GM18909 (cell line): ENCODE data around the gene CHAT.

Source experiments
- ATAC-seq: cut with Tn5 transposase; IDR thresholded peaks from one replicate; pipeline ENCODE4 v1.9.1; 2021; ENCODE audit warnings: mild to moderate bottlenecking; ENCODE audit not compliant: unreplicated experiment, poor library complexity

The CHAT gene

DNA sequence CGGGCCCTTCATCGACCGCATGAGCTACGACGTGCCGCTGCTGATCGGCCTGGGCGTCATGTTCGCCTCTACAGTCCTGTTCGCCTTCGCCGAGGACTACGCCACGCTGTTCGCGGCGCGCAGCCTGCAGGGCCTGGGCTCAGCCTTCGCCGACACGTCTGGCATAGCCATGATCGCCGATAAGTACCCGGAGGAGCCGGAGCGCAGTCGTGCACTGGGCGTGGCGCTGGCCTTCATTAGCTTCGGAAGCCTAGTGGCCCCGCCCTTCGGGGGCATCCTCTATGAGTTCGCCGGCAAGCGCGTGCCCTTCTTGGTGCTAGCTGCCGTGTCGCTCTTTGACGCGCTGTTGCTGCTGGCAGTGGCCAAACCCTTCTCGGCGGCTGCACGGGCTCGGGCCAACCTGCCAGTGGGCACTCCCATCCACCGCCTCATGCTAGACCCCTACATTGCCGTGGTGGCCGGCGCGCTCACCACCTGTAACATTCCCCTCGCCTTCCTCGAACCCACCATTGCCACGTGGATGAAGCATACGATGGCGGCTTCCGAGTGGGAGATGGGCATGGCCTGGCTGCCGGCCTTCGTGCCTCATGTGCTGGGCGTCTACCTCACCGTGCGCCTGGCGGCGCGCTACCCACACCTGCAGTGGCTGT is 2.5 kb upstream of the CHAT start:
- ATAC-seq, result no peak

DNA sequence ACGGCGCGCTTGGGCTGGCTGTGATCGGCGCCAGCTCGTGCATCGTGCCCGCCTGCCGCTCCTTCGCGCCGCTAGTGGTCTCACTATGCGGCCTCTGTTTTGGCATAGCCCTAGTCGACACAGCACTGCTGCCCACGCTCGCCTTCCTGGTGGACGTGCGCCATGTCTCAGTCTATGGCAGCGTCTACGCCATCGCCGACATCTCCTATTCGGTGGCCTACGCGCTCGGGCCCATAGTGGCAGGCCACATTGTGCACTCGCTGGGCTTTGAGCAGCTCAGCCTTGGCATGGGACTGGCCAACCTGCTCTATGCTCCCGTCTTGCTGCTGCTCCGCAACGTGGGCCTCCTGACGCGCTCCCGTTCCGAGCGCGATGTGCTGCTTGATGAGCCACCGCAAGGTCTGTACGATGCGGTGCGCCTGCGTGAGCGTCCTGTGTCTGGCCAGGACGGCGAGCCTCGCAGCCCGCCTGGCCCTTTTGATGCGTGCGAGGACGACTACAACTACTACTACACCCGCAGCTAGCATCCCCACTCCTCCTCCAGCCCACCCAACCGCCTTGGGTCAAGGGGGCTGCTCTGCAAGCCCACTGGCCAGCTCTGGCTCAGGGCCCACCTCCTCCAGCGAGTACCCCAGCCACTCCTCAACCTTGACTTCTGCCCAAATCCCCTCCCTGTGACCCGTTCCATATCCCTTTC is 1.9 kb upstream of the CHAT start:
- no peak for ATAC-seq

DNA sequence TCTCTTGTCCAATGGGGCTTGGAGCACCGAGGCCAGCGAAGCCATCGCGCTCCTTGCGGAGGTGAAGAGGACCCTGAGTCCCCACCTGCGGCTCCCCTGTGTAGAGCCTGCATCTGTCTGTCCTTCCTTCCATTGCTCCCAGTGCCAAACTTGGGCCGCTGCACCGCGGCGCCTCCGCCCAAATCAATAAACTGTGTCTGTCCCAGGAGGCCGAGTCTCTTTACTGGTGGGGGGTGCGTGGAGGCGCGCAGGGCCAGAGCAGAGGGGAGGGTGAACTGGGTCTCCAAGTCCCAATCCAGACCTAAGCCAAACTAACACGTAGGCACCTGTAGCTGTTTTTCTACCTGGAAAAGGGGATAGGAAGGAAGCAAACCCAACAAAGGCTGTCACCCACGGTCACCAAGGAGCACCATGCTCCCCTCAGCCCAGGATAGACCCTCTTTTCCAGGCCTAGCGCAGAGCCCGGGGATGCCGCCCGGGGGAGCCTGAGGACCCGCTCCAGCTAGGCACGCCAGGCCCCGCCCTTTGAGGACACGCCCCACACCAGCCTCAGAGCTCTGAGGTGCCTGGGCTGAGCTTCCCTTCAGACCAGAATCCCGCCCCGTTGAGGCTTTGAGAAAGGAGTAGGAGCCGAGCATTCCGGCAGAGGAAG is 1.2 kb upstream of the CHAT start:
- ATAC-seq, result no peak

DNA sequence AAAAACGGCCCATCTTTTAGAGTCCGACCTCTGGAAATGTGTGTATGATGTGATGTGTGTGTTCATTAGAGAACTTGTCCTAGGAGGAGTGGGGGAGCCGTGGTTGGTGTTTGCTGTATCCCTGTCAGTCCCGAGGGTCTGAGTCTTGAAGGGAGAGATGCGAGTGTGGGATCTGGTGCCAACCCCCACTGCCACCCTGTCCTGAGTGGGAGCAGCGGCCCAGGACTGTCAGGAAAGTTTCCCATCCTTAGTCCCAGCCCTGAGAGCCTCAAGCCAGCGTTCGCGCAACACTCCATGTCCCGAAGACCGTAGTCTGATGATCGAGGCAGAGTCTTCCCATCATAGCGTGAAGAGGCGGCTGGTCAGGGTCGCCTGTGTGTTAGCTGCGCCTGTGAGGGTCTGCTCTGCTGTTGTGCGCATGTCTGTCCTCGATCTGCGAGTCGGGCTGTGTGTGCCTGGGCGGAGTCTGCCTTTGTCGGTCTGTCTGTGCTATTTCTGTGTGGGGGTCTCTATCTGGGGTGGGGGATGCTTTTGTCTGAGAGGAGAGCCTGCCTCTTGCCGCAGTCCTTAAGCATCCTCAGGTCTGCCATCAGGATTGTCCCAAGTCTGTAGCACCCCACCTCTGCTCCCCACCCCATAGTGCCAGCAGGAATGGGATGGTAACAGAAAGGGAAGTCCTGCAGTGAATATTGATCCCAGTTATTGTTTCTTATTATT is 514 bp upstream of the CHAT start:
- ATAC-seq, result no peak

DNA sequence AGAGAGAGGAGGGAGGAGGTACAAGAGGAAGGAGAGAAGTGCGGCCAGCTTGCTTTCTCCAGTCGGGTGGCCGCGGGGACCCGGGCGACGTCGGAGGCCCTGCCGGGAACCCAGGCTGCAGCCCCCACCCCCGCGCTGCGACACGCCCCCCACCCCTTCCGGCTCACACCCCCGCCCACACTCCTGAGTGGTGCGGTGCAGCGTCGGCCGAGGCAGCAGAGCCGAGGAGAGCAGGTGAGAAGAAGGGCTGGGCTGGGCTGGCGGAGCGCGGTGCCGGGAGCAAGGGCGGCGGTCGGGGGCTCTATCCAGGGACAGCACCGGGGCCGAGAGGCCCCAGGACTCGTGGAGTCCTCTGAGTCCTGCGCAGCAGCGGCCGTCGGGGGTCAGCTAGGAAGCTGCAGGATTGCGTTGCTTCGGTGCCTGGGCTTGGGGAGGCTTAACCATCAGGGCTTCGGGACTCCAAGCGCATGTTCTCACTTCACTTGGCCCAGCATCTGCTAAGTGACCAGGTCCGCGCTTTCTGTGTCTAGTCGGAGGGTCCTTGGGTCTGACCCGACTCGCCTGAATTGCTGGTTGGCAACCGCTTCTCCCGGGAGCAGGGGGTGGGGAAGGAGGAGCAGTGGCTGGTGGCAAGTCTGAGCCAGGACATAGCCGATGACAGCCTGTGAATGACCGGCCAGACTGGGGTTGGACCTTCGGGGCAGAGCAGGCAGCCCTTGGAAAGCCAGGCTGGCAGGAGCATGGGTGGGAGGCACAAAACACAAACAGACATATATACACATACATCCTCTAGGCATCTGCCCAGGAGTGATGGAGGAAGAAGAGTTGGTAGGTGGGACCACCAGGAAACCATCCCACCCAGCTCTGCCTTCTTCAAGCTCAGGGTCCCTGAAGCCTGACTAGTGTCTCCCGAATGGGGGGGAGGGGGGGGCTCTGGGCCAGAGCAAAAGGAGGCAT is 683 bp downstream of the CHAT start:
- ATAC-seq, result no peak

DNA sequence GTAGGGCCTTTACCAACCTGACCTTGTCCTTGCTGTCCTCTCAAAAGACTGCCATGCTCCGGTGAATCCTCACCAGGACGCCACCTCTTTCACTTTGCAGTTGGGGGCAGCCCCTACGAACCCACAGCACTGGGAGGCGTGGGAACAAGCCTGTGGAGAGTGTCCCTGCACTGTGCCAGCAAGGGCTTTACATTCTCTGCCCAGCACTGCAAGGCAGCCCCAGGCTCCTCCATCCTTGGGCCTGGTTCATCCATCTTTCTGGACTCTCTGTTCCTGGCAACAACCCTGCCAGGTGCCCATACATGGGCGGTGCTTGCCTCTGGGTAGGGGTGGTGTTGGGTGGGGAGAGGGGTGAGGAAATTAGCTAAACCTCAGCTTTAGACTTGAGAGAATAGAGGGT is 1.4 kb downstream of the CHAT start:
- no peak for ATAC-seq

DNA sequence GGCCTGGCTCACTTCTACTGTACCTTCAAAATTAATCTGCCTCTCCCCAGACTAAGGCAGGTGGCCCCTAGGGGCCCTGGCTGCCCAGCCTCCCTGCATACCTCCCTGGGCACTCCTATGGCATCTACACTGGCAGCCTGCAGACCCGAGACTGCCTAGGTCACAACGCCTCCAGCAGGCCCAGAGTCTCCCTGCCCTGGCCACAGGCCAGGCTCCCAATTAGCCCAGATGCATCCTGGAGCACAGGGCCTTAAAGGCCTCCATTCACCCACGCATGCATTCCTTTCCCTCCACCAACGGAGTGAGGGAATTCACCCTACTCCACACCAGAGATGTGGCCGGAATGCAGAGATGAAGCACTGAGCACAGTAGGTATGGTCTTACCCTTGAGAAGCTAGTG is 1.9 kb downstream of the CHAT start:
- no peak for ATAC-seq

DNA sequence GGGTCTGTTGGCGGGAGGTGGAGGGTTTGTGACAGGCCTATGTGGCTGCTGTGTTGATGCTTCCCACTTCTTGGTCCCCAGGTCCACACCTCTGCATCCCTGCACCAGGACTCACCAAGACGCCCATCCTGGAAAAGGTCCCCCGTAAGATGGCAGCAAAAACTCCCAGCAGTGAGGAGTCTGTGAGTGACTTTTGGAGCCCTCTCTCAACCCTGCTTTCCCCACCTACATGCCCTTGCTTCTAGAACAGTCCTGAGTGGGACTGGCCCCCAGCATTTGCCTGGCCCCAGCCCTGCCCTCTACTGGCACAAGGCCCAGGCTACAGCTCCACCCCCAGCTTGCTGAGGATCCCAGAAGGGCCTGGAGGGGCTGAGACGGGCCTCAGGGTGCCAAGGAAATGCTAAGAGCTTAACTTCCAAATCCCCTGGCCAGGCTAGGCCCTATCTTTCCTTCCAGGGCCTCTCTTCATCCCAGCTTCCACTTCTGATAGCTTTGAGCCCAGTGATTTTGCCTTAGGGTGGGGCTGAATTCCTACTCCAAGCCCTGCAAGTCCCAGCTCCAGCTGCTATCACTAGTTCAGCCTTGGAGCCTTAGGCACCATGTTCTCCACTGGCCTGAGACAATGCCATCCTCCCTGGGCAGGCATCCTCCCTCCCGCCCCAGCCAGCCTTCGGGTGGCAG is 2.7 kb downstream of the CHAT start:
- no peak for ATAC-seq

DNA sequence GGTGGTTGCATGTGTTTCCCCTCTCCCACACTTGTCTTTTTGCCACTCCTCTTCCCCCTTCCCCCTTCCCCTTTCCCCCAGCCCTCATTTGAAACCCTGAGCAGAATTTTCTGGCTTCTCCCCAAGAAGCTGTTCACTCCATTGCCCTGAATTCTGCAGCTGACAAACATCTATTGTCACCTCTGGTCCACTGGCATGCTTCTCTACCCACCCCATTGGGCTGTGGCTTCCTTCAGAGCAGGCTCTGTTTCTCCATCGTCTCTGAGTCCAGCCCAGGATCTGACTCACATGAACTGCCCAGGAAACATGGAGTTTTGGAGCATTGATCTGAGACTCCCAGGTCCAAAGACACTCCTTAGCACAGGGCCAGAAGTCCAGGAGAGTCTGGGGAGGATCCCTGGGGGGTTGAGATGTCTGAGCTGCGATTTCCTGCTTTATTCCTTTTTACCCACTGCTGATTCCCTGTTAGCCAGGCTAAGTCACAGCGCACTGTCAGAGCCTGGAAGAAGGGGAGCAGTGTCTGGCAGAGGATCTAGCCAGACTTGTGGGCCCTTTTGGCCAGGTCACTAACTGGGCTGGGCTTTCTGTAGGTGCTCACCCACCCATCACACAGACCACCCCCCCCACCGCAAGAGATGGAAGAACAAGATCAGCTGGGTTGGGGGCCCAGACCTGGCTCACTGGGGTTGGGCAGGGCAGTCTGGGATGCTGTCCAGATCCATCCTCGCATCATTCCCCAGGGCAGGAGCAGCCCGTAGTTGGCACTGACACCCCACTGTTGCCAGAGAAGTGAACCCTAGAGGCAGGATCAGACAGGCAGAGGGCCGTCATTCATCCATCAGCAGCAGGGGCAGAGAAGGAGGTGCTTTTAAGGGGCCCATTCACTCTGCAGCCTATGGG is 3.5 kb downstream of the CHAT start:
- no peak for ATAC-seq

DNA sequence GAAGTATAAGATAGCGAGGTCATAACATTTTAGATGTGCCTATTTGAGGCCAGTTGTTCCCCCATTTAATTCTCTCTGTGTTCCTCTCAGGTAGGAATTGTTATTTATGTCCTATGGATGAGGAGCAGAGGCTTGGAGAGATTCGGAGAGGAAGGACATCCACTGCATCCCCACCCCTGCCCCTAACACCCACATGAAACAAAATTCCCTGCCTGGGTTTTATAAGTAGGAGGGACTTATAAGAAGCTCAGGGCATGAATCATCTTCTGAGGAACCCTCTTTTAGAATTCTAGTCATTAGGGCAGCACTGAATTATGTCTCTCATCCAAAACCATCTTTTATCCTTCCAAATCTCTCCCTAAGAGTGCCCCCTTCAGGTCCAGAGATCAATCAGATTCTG is 5.0 kb downstream of the CHAT start:
- no peak for ATAC-seq

DNA sequence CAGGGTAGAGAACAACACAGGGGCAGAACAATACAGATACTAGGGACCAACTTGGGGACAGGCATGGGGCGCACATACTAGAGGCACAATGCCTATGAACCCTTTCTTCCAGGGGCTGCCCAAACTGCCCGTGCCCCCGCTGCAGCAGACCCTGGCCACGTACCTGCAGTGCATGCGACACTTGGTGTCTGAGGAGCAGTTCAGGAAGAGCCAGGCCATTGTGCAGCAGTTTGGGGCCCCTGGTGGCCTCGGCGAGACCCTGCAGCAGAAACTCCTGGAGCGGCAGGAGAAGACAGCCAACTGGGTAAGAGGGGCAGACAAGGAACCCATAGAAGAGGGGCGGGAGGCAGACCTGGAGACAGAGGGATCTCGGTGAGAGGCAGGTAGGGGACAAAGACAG is 5.8 kb downstream of the CHAT start:
- ATAC-seq, result no peak

DNA sequence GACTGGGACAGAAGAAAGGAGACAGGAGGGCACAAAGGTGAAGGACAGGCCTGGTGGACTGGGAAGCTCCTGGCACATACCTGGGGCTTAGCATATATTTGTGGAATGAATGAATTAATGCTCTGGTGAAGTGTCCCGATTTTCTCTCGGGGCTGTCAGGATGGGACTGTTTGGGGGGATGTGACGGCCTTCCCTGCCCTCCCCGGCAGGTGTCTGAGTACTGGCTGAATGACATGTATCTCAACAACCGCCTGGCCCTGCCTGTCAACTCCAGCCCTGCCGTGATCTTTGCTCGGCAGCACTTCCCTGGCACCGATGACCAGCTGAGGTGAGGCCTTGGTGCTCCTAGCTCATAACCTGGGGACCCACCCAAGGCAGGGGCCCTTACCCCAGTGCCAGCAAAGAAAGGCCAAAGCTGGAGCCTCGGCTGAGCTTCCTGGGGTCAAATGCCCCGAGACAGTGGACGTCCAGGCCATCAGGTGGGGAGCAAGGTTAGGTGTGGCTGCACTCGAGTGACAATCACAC is 6.5 kb downstream of the CHAT start:
- ATAC-seq, result no peak

DNA sequence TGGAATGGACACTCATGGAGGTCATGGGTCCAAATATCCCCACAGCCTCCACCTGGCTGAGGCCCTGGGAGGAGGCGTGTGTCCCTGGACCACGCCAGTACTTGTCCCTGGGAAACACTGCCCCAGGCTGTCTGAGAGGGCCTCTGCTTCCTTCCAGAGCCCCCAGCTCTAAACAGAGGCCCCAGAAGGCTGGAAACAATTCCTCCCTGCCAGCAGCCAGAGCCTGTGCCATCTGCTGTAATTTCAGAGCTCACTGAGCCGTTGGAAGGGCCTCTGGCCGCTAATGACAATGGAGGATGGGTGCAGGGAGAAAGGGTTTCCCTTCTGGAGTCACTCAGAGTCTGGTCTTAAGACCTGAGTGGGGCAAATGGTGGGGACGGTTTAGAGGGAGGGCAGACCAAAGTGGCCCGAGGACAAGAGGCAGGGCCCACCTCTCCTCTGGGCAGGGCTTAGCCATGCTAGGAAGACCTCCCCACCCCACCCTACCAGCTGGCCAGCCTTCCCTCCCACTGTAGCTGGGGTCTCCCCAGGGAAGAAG is 7.1 kb downstream of the CHAT start:
- no peak for ATAC-seq

DNA sequence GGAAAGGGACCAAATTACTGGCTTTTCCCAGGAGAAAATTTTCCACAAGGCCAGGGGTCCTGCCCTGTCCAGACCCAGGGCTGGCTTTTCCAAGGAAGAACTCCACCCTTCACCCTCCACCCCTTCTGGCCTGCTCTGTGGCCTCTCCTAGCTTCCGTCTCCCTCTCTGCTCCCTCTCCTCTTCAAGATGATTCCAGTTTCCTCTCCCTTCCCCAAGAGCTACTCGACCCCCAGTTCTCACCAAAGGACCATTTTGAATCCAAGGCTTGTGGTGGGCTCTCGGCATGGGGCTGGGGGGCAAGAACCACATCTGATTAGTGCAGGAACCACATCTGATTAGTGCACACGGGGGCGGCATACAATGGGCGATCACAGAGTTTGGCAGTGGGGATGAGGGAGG is 7.7 kb downstream of the CHAT start:
- no peak for ATAC-seq

DNA sequence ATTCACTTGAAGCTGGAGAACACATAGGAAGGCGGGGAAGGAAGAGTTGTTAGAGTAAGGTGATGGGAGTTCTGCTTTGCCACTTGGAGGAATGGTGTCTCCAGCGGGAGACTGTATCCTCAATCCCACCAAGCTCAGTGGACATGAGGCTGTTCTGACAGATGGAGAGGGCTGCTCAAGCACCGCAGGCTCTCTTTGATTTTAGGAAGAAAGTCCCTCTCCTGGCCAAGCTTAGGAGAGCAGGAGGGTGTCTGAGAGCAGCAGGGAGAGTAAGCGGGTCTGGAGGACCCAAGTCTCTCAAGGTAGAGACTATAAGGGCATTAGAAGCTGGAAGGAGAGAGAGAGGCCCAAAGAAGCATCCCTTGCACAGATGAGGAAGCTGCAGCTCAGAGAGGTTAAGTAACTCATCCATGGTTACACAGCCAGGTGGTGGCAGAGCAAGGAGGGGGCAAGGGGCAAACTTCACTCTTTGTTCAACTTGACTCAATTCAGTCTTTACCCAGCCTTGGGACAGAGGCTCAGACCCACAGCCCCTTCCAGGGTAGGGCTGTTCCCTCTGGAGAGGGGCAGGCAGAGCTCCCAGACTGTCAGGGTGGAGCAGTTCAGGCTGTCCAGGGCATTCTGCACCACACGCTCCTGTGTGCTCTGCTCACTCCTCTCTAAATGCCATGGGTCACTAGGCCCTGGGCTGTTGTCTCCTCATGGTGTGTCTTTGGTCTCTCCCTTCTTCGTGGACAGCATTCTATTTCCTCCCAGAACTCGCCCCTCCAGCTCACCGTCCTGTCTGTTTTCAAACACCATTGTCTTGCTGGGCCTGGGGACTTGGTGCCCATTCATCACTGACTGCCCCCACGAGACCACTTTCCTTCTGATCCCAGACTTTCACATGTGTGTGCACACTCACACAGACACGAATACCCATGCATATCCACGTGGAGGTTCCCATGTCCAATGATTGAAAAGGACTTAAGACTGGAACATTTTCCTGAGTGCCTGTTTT is 8.9 kb downstream of the CHAT start:
- no peak for ATAC-seq

DNA sequence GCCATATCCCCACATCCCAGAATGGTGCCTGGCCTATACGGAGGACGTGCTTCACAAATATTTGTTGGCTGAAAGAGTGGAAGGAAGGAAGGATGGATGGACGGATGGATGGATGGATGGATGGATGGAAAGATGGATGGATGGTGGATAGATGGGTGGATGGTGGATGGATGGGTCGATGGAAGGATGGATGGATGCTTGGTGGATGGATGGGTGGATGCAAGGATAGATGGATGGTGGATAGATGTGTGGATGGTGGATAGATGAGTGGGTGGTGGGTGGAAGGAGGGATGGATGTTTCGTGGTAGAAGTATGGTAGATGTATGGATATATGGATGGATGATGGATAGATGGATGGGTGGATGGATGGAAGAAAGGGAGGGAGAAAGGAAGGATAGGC is 10.8 kb downstream of the CHAT start:
- no peak for ATAC-seq

DNA sequence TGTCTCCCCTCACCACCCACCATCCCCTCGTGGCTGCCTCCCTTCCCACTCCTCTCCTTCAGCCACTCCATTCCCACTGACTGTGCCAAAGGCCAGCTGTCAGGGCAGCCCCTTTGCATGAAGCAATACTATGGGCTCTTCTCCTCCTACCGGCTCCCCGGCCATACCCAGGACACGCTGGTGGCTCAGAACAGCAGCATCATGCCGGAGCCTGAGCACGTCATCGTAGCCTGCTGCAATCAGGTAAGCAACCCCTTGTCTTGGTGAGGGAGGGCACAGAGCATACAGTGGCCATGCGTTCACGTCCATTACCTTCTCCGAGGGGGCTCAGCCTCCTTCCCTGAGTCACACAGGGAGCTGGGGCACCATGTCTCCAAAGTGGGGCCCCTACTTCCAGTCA is 11.6 kb downstream of the CHAT start:
- ATAC-seq, result no peak
